Activated CD4-positive, CD25-positive, alpha-beta regulatory T cell treated with anti-CD3 and anti-CD28 coated beads, Interleukin-2, amount 50 U/mL, for 16 hours (primary cell): ENCODE data around the gene CACNA1H.

ENCODE experiments used
- DNase-seq: peaks from one replicate; pipeline ENCODE4 v3.0.0-alpha.2; 2020; ENCODE audit warnings: low read depth, low spot score

The CACNA1H gene

GRCh38 chr16:1158456-1159324, 5.8 kb downstream of the CACNA1H start:
- DNase-seq = no peak

GRCh38 chr16:1159325-1159972, 6.5 kb downstream of the CACNA1H start:
- no peak for DNase-seq

GRCh38 chr16:1159973-1160772, 7.3 kb downstream of the CACNA1H start:
- DNase-seq = no peak

- DNase-seq = no peak
Measured at GRCh38 chr16:1160773-1161348, 8.0 kb downstream of the CACNA1H start.

- no peak for DNase-seq
Measured at GRCh38 chr16:1162701-1163566, 10.0 kb downstream of the CACNA1H start.

- no peak for DNase-seq
Measured at GRCh38 chr16:1163567-1164055, 10.7 kb downstream of the CACNA1H start.

- no peak for DNase-seq
Measured at GRCh38 chr16:1164382-1164781, 11.5 kb downstream of the CACNA1H start.

GRCh38 chr16:1164975-1165374, 12.1 kb downstream of the CACNA1H start:
- DNase-seq = no peak

GRCh38 chr16:1165511-1165910, 12.6 kb downstream of the CACNA1H start:
- DNase-seq = no peak

GRCh38 chr16:1167276-1168107, 14.6 kb downstream of the CACNA1H start:
- no peak for DNase-seq

GRCh38 chr16:1168837-1169236, 15.9 kb downstream of the CACNA1H start:
- no peak for DNase-seq

- no peak for DNase-seq
Measured at GRCh38 chr16:1169285-1170075, 16.6 kb downstream of the CACNA1H start.

GRCh38 chr16:1170076-1170418, 17.1 kb downstream of the CACNA1H start:
- no peak for DNase-seq

GRCh38 chr16:1171001-1171400, 18.1 kb downstream of the CACNA1H start:
- no peak for DNase-seq

GRCh38 chr16:1171854-1172428, 19.0 kb downstream of the CACNA1H start:
- no peak for DNase-seq

- DNase-seq = no peak
Measured at GRCh38 chr16:1172651-1173050, 19.7 kb downstream of the CACNA1H start.

- no peak for DNase-seq
Measured at GRCh38 chr16:1173788-1174451, 21.0 kb downstream of the CACNA1H start.
